GM23338 (cell line): ENCODE results near the gene RPL37A. TPM values are rescaled to one million over a fixed set of nuclear protein-coding genes. Genes with fewer than 3 reads are reported as not detected.

Experiments
- ATAC-seq: fragments of 200-7000 bp; cut with Tn5 transposase; 3 replicates; pipeline ENCODE4 v1.9.1; 2020
- DNase-seq: peaks from one replicate; pipeline ENCODE4 v3.0.0-alpha.2; 2015; ENCODE audit warnings: low spot score
- H2AFZ ChIP-seq: fragments of 200-600 bp; sonication (generic); 2 replicates; pipeline ENCODE4 v1.8.0; 2016; ENCODE audit warnings: antibody characterized with exemption, mild to moderate bottlenecking, moderate library complexity
- H3F3A ChIP-seq: fragments of 200-600 bp; sonication (generic); replicated peaks from 2 replicates; pipeline ENCODE4 v1.8.0; 2017; ENCODE audit warnings: antibody characterized with exemption, mixed run types, low read depth
- H3K27ac ChIP-seq: fragments of 200-600 bp; sonication (generic); 2 replicates; pipeline ENCODE4 v1.6.1; 2016; ENCODE audit warnings: low read depth
- H3K27me3 ChIP-seq: fragments of 200-600 bp; sonication (generic); 2 replicates; pipeline ENCODE4 v1.8.0; 2016; ENCODE audit warnings: mild to moderate bottlenecking, mixed run types, moderate library complexity; ENCODE audit not compliant: insufficient read depth
- H3K36me3 ChIP-seq: fragments of 200-600 bp; sonication (generic); 2 replicates; pipeline ENCODE4 v1.8.0; 2016; ENCODE audit warnings: mild to moderate bottlenecking; ENCODE audit not compliant: insufficient read depth
- H3K4me1 ChIP-seq: fragments of 200-600 bp; sonication (generic); 2 replicates; pipeline ENCODE4 v1.8.0; 2016; ENCODE audit warnings: mild to moderate bottlenecking, moderate library complexity; ENCODE audit not compliant: insufficient read depth
- H3K4me2 ChIP-seq: fragments of 200-600 bp; sonication (generic); 2 replicates; pipeline ENCODE4 v1.7.1; 2017; ENCODE audit warnings: mixed run types
- H3K4me3 ChIP-seq: fragments of 200-600 bp; sonication (generic); 2 replicates; pipeline ENCODE4 v1.6.1; 2016; ENCODE audit warnings: mixed run types
- H3K79me2 ChIP-seq: fragments of 200-600 bp; sonication (generic); replicated peaks from 2 replicates; pipeline ENCODE4 v1.8.0; 2017; ENCODE audit warnings: mild to moderate bottlenecking; ENCODE audit not compliant: insufficient read depth
- H3K9me2 ChIP-seq: fragments of 200-600 bp; sonication (generic); 2 replicates; pipeline ENCODE4 v1.8.0; 2017; ENCODE audit not compliant: insufficient read depth
- H4K20me1 ChIP-seq: fragments of 200-600 bp; sonication (generic); replicated peaks from 2 replicates; pipeline ENCODE4 v1.8.0; 2017; ENCODE audit warnings: mild to moderate bottlenecking; ENCODE audit not compliant: insufficient read depth
- H3K27ac Mint-ChIP-seq: 2 replicates; pipeline ENCODE4 v1.8.0; 2020; ENCODE audit warnings: inconsistent platforms, mild to moderate bottlenecking, moderate library complexity, mixed read lengths
- H3K27me3 Mint-ChIP-seq: 3 replicates; pipeline ENCODE4 v1.8.0; 2022; ENCODE audit warnings: low read depth, mild to moderate bottlenecking, moderate library complexity, mixed read lengths, inconsistent platforms; ENCODE audit not compliant: insufficient read depth, poor library complexity
- H3K36me3 Mint-ChIP-seq: 3 replicates; pipeline ENCODE4 v1.8.0; 2021; ENCODE audit warnings: low read depth, mild to moderate bottlenecking, inconsistent platforms, moderate library complexity, mixed read lengths
- H3K4me1 Mint-ChIP-seq: 3 replicates; pipeline ENCODE4 v1.8.0; 2020; ENCODE audit warnings: mild to moderate bottlenecking, inconsistent platforms, mixed read lengths
- H3K4me3 Mint-ChIP-seq: 3 replicates; pipeline ENCODE4 v1.8.0; 2021; ENCODE audit warnings: moderate library complexity, mild to moderate bottlenecking, inconsistent platforms, mixed read lengths
- H3K9me3 Mint-ChIP-seq: 3 replicates; pipeline ENCODE4 v1.8.0; 2020; ENCODE audit warnings: moderate library complexity, mild to moderate bottlenecking, inconsistent platforms, mixed read lengths
- CREB1 ChIP-seq: fragments of 250-450 bp; sonication (Bioruptor Pico); IDR thresholded peaks from 2 replicates; pipeline ENCODE4 v1.5.0; 2020; ENCODE audit warnings: low read depth, mild to moderate bottlenecking, moderate library complexity
- CTCF ChIP-seq, 2 experiments: fragments of 200-600 bp in 1 of 2; sonication (generic) in 1 of 2; conservative IDR thresholded peaks; 2 replicates each; pipeline versions ENCODE4 v1.5.1 to v1.6.1; 2016 to 2017; ENCODE audit warnings: antibody characterized with exemption in 2 of 2, low read depth in 2 of 2, mild to moderate bottlenecking in 2 of 2, moderate library complexity in 1 of 2
- EZH2phosphoT487 ChIP-seq: fragments of 200-600 bp; sonication (generic); IDR thresholded peaks from one replicate; pipeline ENCODE4 v1.8.1; 2018; ENCODE audit warnings: antibody characterized with exemption; ENCODE audit not compliant: unreplicated experiment
- POLR2AphosphoS5 ChIP-seq: IDR thresholded peaks from 2 replicates; pipeline ENCODE4 v1.6.1; 2016; ENCODE audit warnings: antibody characterized with exemption, low read depth
- STAT1 ChIP-seq: IDR thresholded peaks from one replicate; pipeline ENCODE4 v1.6.1; 2016; ENCODE audit warnings: antibody characterized with exemption; ENCODE audit not compliant: unreplicated experiment
- ZNF462 ChIP-seq: fragments of 250-450 bp; sonication (Bioruptor Pico); IDR thresholded peaks from 2 replicates; pipeline ENCODE4 v1.5.0; 2020; ENCODE audit warnings: mild to moderate bottlenecking, moderate library complexity
- polyA plus RNA-seq: library from polyadenylated mRNA; unstranded; fragments of >200 nt; fragmentation: Nextera tagmentation; extraction: Ambion mirVana; gene quantifications from 2 replicates; pipeline ENCODE4 v1.2.1, GENCODE V29; 2016
- total RNA-seq: library from RNA; depleted of rRNA; stranded (reverse); fragments of >200 nt; shearing (Covaris generic); gene quantifications from 2 replicates; pipeline ENCODE4 v1.2.3, GENCODE V29; 2014

Gene RPL37A
- total and polyA plus RNA-seq, 2 experiments from 2014 or later = 1,118 to 5,036 TPM

- H3K4me3 Mint-ChIP-seq = no peak overlapping the region
- H3K36me3 Mint-ChIP-seq = no peaks in the 10 kb centered on the region; the same call in 2 of the 3 replicates
- no peaks in the 10 kb centered on the region for H3K27me3 ChIP-seq
- H3F3A ChIP-seq = no peaks in the 10 kb centered on the region
- DNase-seq (no peak), ATAC-seq (no peak)
- H3K4me3 ChIP-seq = no peak overlapping the region
- peaks cover 6% of the 10 kb centered on the region; the same call in 1 of the 2 replicates for H3K4me1 ChIP-seq
- H3K27ac Mint-ChIP-seq = no peak overlapping the region
- TF ChIP-seq STAT1 = no peak
- TF ChIP-seq POLR2AphosphoS5 = no peak
- TF ChIP-seq ZNF462 (CRISPR knock-in tag) = no peak
- TF ChIP-seq EZH2phosphoT487 = no peak
- no peak for TF ChIP-seq CREB1
- TF ChIP-seq CTCF (conservative IDR thresholded peaks at IDR 0.05; ENCODE audit: low read depth in 2 of 2) = no peak
- no peaks in the 10 kb centered on the region for H3K9me2 ChIP-seq
- H3K36me3 ChIP-seq = no peaks in the 10 kb centered on the region
- H3K27me3 Mint-ChIP-seq = no peaks in the 10 kb centered on the region
- H3K9me3 Mint-ChIP-seq = no peaks in the 10 kb centered on the region
- no peak overlapping the region for H3K4me2 ChIP-seq
- peaks cover 9% of the 10 kb centered on the region for H3K4me1 Mint-ChIP-seq
- H2AFZ ChIP-seq = no peak overlapping the region
- no peak overlapping the region for H3K27ac ChIP-seq
- no peaks in the 10 kb centered on the region for H3K79me2 ChIP-seq
- no peaks in the 10 kb centered on the region for H4K20me1 ChIP-seq
Measured at GRCh38 chr2:216474925-216475670, 23.5 kb upstream of the RPL37A start.
